GM15510 (cell line): Measurements from ENCODE around the gene CLCF1.

Experiments
- POLR2A ChIP-seq: IDR thresholded peaks from 3 replicates; pipeline ENCODE4 v1.6.1; 2011; ENCODE audit warnings: borderline replicate concordance; ENCODE audit not compliant: insufficient read length; ENCODE audit errors: extremely low read depth

CLCF1 gene

DNA sequence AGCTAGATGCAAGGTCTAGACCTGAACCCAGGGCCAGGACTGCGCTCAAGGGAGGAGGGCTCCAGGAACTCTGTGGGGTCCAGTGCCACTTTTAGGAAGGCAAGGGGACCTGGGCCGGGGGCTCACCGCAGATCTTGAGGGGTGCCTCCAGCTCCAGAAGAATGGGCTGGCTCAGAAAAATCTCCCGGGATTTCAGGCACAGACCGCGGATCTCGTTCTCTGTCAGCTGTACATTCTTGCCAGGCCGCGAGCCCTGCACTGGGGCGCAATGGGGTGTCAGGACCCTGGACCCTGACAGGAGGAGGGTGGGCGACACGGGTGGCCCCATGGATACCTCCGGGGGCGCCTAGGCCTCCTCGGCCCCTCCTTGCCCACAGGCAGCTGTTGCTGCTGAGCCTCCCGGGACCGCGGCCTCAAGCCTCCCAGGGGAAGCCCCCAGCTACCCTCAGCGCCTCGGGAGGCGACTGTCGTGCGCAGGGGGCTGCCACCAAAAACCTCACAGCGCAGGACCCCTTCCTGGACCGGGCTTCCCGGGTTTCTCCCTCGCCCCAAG is 27.6 kb upstream of the CLCF1 start:
- no peak for TF ChIP-seq POLR2A

DNA sequence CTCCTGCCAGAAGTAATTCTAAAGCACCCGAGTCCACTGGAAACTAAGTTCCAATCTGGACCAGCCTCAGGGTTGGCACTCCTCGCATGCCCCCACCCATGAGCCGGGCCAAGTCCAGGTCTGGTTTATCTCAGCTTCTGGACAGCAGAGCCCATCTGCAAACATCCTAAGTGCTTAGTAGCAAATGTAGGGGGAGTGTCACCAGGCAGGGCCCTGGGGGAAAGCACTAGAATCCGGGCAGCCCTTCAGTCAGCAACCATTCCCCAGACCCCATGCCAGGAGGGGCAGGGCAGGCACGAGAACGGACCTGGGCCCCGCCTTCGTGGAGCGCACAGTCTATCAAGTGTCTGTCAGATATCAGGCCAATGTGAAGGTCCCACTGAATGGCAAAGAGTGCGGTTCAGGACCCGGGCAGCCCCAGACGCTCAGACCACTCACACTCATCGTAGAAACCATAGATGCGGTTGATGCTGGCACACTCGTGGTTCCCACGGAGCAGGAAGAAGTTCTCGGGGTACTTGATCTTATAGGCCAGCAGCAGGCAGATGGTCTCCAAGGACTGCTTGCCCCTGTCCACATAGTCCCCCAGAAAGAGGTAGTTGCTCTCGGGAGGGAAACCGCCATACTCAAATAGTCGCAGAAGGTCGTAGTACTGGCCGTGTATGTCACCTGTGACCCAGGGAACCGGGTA is 27.0 kb upstream of the CLCF1 start:
- TF ChIP-seq POLR2A = no peak

DNA sequence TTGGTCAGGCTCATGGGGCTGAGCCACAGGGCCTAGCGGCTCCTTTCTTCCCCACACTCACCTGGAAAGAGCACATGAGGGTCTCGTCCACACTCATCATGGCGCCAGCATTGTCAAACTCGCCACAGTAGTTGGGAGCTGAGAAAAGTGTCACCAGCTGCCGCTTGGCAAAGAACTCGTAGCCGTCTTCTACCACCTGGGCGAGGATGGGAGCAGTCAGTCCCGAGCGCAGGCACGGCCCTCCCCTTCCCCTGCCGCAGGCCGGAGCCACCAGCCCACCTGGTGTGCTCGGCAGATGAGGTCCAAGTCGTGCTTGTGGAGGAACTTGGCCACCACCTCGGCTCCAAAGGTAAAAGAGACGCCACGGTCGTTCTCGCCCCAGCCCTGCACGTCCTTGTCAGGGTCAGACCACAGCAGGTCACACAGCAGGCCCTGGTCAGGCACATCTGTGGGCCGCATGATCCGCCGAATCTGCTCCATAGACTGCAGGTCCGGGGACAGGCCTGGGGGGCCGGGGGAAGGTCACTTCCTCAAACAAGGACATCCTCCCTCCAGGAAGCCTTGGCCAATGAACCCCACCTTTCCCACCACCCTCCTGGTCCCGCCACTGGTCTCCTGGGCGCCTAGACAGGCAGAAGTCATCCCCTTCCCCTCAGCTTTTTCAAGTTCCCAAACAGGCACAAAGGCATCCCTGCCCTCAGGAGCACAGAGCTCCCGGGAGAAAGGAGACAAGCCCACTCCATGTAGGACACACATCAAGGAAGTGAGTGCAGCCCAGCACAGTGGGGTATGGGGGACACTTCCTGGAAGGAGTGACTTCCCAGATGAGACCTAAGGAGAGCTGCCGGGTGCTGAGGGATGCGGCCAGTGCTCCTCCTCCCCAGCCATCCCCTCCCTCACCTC is 25.5 kb upstream of the CLCF1 start:
- no peak for TF ChIP-seq POLR2A

DNA sequence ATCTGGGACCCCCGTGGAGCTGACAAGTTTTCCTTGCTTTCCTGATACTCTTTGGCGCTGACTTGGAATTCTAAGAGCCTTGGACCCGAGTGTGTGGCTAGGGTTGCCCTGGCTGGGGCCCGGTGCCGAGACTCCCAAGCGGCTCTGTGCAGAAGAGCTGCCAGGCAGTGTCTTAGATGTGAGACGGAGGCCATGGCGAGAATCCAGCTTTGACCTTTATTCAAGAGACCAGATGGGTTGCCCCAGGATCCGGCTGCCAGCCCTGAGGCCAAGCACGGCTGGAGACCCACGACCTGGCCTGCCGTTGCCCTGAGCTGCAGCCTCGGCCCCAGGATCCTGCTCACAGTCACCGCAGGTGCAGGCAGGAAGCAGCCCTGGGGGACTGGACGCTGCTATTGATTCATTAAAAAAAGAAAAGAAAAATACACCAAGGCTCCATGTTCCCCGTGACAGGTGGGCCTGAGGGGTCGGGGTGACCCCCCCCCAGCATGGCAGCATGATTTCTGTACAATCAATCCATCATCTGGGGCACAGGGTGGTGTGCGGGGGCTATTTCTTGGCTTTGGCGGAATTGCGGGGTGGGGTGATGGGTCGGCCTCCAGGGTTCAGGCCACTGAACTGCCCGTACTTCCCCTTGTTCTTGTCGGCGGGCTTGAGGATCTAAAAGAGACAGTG is 24.7 kb upstream of the CLCF1 start:
- TF ChIP-seq POLR2A = no peak

DNA sequence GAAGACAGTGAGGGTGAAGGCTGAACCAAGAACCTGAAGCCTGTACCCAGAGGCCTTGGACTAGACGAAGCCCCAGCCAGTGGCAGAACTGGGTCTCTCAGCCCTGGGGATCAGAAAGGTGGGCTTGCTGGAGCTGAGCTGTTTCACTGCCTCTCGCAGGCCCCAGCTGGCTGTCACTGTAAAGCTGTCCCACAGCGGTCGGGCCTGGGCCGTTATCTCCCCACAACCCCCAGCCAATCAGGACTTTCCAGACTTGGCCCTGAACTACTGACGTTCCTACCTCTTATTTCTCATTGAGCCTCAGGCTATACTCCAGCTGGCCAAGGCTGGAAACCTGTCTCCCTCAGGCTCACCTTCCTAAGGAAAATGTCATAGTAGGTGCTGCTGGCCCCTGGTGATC is 24.1 kb upstream of the CLCF1 start:
- no peak for TF ChIP-seq POLR2A

DNA sequence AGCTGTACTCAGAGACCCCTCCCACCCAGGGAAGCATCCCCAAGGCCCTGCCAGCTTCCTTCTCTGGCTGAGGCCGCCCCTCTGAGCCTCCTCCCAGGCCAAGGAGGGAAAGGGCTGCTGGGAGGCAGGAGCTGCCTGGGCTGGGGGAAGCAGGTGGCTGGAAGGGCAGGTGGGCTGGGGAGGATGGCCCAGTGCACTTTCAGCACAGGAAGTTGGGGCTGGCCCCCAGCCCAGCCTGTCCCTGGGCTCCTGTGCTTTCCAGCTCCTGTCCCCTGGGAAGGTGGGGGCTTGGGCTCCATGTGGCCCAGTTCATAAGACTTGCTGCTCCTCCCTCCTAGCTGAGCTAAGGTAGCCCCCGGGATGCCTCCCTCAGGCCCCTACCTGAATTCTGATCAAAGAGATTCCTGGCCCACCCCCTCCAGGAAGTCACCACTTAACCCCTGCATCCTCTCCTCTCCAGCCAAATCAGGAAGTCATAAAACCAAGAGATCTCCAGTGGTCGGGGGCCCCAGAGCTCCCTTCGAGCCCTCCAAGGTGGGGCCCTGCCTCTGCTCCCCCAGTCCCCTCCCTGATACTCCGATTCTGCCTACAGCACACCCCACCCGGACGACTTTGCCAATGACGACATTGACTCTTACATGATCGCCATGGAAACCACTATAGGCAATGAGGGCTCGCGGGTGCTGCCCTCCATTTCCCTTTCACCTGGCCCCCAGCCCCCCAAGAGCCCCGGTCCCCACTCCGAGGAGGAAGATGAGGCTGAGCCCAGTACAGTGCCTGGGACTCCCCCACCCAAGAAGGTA is 23.4 kb upstream of the CLCF1 start:
- TF ChIP-seq POLR2A = no peak

DNA sequence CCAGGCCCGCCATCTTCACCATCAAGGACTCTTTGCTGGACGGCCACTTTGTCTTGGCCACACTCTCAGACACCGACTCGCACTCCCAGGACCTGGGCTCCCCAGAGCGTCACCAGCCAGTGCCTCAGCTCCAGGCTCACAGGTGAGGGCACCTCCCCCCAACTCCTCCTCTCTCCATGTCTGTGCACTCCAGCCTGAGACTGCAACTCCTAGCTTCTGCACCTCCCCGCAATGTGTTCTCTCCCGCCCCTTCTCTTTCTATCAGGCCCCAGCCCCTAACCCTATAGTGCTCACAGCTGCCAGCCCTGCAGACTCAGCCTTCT is 22.8 kb upstream of the CLCF1 start:
- no peak for TF ChIP-seq POLR2A

DNA sequence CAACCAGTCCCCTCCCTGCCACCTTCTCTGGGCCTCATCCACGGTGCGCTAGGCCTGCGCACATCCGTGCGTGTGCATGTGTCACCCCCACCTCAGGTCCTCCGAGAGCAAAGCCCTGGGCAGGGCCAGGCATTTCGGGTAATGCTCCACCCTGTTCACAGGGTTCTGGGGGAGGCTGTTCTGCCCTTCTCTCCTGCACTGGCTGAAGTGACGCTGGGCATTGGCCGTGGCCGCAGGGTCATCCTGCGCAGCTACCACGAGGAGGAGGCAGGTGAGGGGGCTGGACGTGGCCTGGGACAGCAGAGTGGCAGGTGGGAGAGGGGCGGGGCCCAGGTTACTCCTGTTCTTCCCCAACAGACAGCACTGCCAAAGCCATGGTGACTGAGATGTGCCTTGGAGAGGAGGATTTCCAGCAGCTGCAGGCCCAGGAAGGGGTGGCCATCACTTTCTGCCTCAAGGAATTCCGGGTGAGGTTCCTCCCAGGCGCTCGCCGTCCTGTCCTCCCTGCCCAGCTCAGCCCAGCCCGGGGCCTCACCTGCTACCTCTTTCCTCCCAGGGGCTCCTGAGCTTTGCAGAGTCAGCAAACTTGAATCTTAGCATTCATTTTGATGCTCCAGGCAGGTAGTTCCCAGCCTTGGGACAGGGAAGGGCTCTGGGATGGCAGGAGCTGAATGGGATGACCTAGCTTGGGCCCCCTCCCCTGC is 22.3 kb upstream of the CLCF1 start:
- no peak for TF ChIP-seq POLR2A

DNA sequence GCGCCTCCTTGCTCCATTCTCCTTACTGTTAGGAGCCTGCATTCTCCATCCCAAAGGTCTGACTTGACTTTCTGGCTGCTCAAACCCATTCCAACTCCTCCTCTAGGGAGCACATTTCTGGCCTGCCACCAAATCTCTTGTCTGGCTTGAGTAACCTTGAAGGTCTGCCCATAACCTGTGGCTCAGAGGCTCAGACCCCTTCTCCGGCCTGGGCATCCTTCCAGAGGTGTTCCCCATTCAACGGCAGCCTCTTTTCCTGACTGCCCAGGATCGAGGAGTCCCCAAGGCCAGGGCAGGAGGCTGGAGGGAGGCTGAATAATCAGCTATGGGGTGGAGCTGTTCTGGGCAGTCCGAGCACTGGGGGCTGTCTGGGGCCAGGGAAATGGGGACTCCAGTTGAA is 20.6 kb upstream of the CLCF1 start:
- no peak for TF ChIP-seq POLR2A

DNA sequence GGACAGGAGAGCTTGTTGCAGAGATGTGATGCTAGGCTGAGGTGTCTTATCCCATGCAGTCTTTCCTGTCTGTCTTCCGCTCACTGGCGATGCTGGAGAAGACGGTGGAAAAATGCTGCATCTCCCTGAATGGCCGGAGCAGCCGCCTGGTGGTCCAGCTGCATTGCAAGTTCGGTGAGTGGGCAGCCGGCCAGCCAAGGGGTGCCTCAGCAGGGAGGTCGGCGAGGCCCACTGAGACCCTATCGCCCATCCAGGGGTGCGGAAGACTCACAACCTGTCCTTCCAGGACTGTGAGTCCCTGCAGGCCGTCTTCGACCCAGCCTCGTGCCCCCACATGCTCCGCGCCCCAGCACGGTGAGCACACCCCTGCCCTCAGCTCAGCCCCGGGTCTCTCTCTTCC is 20.0 kb upstream of the CLCF1 start:
- no peak for TF ChIP-seq POLR2A

DNA sequence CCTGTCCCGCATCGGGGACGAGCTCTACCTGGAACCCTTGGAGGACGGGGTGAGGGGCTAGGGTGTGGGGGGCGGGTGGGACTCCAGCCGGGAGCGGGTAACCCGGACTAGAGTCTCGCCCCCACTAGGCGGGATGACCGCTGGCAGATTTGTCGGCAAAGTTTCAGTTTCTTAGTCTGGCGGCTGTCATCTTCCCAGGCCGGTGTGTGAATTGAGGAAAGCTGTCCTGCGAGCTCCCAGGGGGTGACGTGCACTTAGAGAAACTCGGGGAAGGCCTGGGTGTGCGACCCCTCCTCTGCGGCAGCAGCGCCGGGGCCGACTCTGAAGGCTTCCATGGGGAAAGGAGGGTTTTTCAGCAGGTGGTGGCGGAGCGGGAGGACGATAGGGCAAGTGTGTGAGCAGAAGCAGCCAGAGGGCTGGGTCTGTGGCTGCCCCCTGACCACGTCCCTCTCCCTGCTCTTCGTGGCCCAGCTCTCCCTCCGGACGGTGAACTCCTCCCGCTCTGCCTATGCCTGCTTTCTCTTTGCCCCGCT is 18.9 kb upstream of the CLCF1 start:
- TF ChIP-seq POLR2A = no peak

DNA sequence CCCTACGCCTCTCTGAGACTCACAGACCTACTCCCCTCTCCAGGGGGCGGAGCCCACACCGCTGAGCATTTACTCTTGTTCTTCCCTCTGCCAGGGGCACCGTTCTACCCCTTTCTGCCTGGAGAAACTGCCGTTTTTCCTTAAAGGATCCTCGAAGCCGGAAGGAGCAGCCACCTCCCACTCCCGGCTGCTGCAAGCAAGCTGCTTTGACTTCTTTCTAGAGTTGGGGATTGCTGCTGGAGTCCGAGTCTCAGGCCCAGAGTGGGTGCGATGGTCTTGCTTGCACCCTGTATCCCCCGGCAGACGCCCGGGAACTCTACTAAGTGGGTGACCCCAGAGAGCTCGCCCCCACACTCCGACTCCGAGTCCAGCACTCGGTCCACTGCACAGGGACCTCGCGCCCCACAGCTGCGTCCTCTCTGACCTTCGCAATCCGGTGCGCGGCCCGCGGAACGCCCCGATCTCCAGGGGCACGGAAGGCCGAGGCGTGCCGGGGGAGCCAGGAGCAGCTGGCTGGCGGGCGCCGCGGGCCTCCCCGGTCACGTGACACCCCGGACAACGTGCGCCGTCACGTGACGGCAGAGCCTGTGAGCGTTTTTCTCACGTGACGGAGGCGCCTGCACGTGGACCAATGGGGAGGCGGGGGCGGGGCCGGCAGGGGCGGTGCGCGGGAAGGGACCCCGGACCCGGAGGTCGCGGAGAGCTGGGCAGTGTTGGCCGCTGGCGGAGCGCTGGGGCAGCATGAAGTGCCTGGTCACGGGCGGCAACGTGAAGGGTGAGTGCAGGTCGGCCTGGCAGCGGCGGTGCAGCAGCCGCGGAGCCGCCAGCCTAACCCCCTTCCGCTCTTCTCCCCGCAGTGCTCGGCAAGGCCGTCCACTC is 18.1 kb upstream of the CLCF1 start, which contains the start of gene RAD9A:
Gene RAD9A, plus strand, starts transcription at position 683 of the 879 bp plus-strand sequence. Its CDS starts 59 bp downstream, at position 742.
- peak; percentile 81 for TF ChIP-seq POLR2A

DNA sequence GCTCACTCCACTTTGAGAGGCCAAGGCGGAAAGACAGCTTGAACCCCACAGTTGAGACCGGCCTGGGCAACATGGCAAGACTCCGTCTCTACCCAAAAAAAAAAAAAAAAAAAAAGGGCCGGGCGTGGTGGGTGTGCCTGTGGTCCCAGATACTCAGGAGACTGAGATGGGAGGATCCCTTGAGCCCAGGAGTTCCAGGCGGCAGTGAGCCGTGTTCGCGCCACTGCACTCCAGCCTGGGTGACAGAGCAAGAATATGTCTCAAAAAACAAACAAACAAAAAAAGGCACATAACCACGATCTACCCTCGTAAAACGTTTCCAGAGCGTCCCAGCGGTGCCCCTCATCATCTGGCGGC is 17.5 kb upstream of the CLCF1 start:
- TF ChIP-seq POLR2A = no peak
